Measurements from ENCODE around the gene ARHGAP33. TPM values are rescaled to one million over a fixed set of nuclear protein-coding genes. Genes with fewer than 3 reads are reported as not detected.
"Not testable (repeated sequence)": the region's sequence is repeated elsewhere in the genome, so short reads cannot be mapped to it uniquely, and the experiment has no call there.

Gene ARHGAP33
- total RNA-seq, 2 donors from 2014 or later: 1.3 to 1.4 TPM

- H3K27me3 ChIP-seq: no peaks in the 10 kb centered on the region
- TF ChIP-seq CTCF (IDR thresholded peaks at IDR 0.05): no peak
Observed at GRCh38 chr19:35830986-35831385, 55.6 kb downstream of the ARHGAP33 start.

GRCh38 chr19:35832054-35832453 lies 56.7 kb downstream of the ARHGAP33 start:
- Histone ChIP-seq H3K36me3 (no peaks in the 10 kb centered on the region), H3K27me3 (no peaks in the 10 kb centered on the region), H3K4me1 (no peaks in the 10 kb centered on the region), H3K4me3 (no peak overlapping the region), H3K27ac (no peak overlapping the region), H3K9me3 (no peaks in the 10 kb centered on the region)
- TF ChIP-seq CTCF (IDR thresholded peaks at IDR 0.05): no peak
- DNase-seq (ENCODE audit: low spot score): no peak

More at GRCh38 chr19:35830986-35831385, 55.6 kb downstream of the ARHGAP33 start:
- H3K4me1 ChIP-seq: no peaks in the 10 kb centered on the region
- no peak overlapping the region for H3K27ac ChIP-seq
- no peak overlapping the region for H3K4me3 ChIP-seq
- H3K9me3 ChIP-seq: no peaks in the 10 kb centered on the region
- no peak for DNase-seq (ENCODE audit: low spot score)
- H3K36me3 ChIP-seq: no peaks in the 10 kb centered on the region

- TF ChIP-seq CTCF (IDR thresholded peaks at IDR 0.05): no peak
- H3K9me3 ChIP-seq: peaks cover 0 to 10% of the 10 kb centered on the region in 2 donors
- DNase-seq (ENCODE audit: low spot score): no peak
- no peak overlapping the region for H3K4me3 ChIP-seq
- no peak overlapping the region for H3K27ac ChIP-seq
- no peaks in the 10 kb centered on the region for H3K27me3 ChIP-seq
- no peaks in the 10 kb centered on the region for H3K4me1 ChIP-seq
- no peaks in the 10 kb centered on the region for H3K36me3 ChIP-seq
Observed at GRCh38 chr19:35833972-35834371, 58.6 kb downstream of the ARHGAP33 start.

GRCh38 chr19:35836096-35836495 lies 60.7 kb downstream of the ARHGAP33 start:
- H3K27ac ChIP-seq; H3K4me3 ChIP-seq; H3K27me3 ChIP-seq; DNase-seq (ENCODE audit: low spot score); H3K36me3 ChIP-seq; H3K4me1 ChIP-seq: not testable (repeated sequence)
- H3K9me3 ChIP-seq: peaks cover 0 to 18% of the 10 kb centered on the region in 2 donors

Other genes starting within 250 kb of the ARHGAP33 start
- not detected for gene SBSN, start 247.3 kb upstream of the ARHGAP33 start, total RNA-seq
- not detected for gene GAPDHS, start 242.1 kb upstream of the ARHGAP33 start, total RNA-seq
- 100 to 1,000 TPM in 1 of 2 donors, 10 to 100 TPM in 1; 93.3 to 106 TPM for gene TMEM147, start 229.9 kb upstream of the ARHGAP33 start, total RNA-seq
- not detected for gene ATP4A, start 211.9 kb upstream of the ARHGAP33 start, total RNA-seq
- not detected for gene PMIS2, start 189.4 kb upstream of the ARHGAP33 start, total RNA-seq
- gene HAUS5, start 162.8 kb upstream of the ARHGAP33 start, total RNA-seq: 1 to 10 TPM; 2.2 to 3.9 TPM
- gene RBM42, start 146.5 kb upstream of the ARHGAP33 start, total RNA-seq: 10 to 100 TPM; 40.4 to 52.4 TPM
- gene ETV2, start 133.8 kb upstream of the ARHGAP33 start, total RNA-seq: 1 to 10 TPM in 1 of 2 donors, not detected in 1; 1.2 TPM
- 1,000 to 10,000 TPM; 1,397 to 1,663 TPM for gene COX6B1, start 127.2 kb upstream of the ARHGAP33 start, total RNA-seq
- gene UPK1A, start 109.0 kb upstream of the ARHGAP33 start, total RNA-seq: not detected
- not detected for gene ZBTB32, start 71.0 kb upstream of the ARHGAP33 start, total RNA-seq
- gene KMT2B, start 57.6 kb upstream of the ARHGAP33 start, total RNA-seq: 10 to 100 TPM; 11.9 to 12.9 TPM
- gene IGFLR1, start 33.1 kb upstream of the ARHGAP33 start, total RNA-seq: 1 to 10 TPM; 1.8 to 6.4 TPM
- gene U2AF1L4, start 30.1 kb upstream of the ARHGAP33 start, total RNA-seq: 10 to 100 TPM; 19.9 to 33.1 TPM
- 10 to 100 TPM; 26.1 to 35.0 TPM for gene PSENEN, start 29.9 kb upstream of the ARHGAP33 start, total RNA-seq
- gene LIN37, start 27.0 kb upstream of the ARHGAP33 start, total RNA-seq: 10 to 100 TPM in 1 of 2 donors, 1 to 10 TPM in 1; 8.9 to 13.6 TPM
- 100 to 1,000 TPM in 1 of 2 donors, 10 to 100 TPM in 1; 98.4 to 104 TPM for gene HSPB6, start 18.5 kb upstream of the ARHGAP33 start, total RNA-seq
- 1 to 10 TPM; 7.2 TPM for gene PROSER3, start 17.4 kb upstream of the ARHGAP33 start, total RNA-seq
- not detected for gene PRODH2, start 37.3 kb downstream of the ARHGAP33 start, total RNA-seq
- gene NPHS1, start 76.9 kb downstream of the ARHGAP33 start, total RNA-seq: not detected
- under 1 TPM in 1 of 2 donors, not detected in 1; 0.51 TPM for gene KIRREL2, start 81.3 kb downstream of the ARHGAP33 start, total RNA-seq
- gene APLP1, start 93.0 kb downstream of the ARHGAP33 start, total RNA-seq: 10 to 100 TPM; 17.5 to 33.6 TPM
- gene NFKBID, start 125.0 kb downstream of the ARHGAP33 start, total RNA-seq: 1 to 10 TPM; 1.3 to 2.1 TPM
- gene HCST, start 127.0 kb downstream of the ARHGAP33 start, total RNA-seq: 1 to 10 TPM in 1 of 2 donors, not detected in 1; 3.3 TPM
- 10 to 100 TPM; 26.1 to 85.4 TPM for gene TYROBP, start 132.7 kb downstream of the ARHGAP33 start, total RNA-seq
- 10 to 100 TPM; 10.5 to 13.1 TPM for gene LRFN3, start 160.8 kb downstream of the ARHGAP33 start, total RNA-seq
- 10 to 100 TPM; 30.8 to 34.9 TPM for gene SDHAF1, start 219.6 kb downstream of the ARHGAP33 start, total RNA-seq
- not detected for gene SYNE4, start 233.2 kb downstream of the ARHGAP33 start, total RNA-seq
- gene ALKBH6, start 238.6 kb downstream of the ARHGAP33 start, total RNA-seq: 10 to 100 TPM; 16.2 to 16.5 TPM

All from right atrium auricular region (tissue), 2 donors.